Suprapubic skin (tissue), 4 donors: Measurements from ENCODE around the gene TXNRD3. TPM values are rescaled to one million over a fixed set of nuclear protein-coding genes. Genes with fewer than 3 reads are reported as not detected.
A peak's percentile ranks its signal among the peaks of the same experiment; 100 is the strongest.

Experiments
- DNase-seq, 2 donors: peaks; one replicate each; pipeline ENCODE4 v3.0.0-alpha.2; 2019; ENCODE audit warnings: low spot score in 2 of 2
- H3K27ac ChIP-seq: fragments of 200-600 bp; sonication (generic); one replicate; pipeline ENCODE4 v1.5.1; 2019
- H3K27me3 ChIP-seq: fragments of 200-600 bp; sonication (generic); one replicate; pipeline ENCODE4 v1.5.1; 2019
- H3K36me3 ChIP-seq: fragments of 200-600 bp; sonication (generic); one replicate; pipeline ENCODE4 v1.5.1; 2019
- H3K4me1 ChIP-seq: fragments of 200-600 bp; sonication (generic); one replicate; pipeline ENCODE4 v1.5.1; 2019
- H3K4me3 ChIP-seq: fragments of 200-600 bp; sonication (generic); one replicate; pipeline ENCODE4 v1.5.1; 2019; ENCODE audit warnings: mild to moderate bottlenecking
- H3K9me3 ChIP-seq: fragments of 200-600 bp; sonication (generic); one replicate; pipeline ENCODE4 v1.5.1; 2019
- CTCF ChIP-seq, 2 donors: fragments of 200-600 bp in 1 of 2; fragments of 450-650 bp in 1 of 2; sonication (generic) in 1 of 2; IDR thresholded peaks; one replicate each; pipeline ENCODE4 v1.5.1; 2016 to 2019; ENCODE audit warnings: antibody characterized with exemption in 2 of 2, mild to moderate bottlenecking in 1 of 2, moderate library complexity in 1 of 2
- EP300 ChIP-seq: sonication (generic); formaldehyde crosslinking; IDR thresholded peaks from one replicate; pipeline ENCODE4 v1.6.1; 2017; ENCODE audit warnings: antibody characterized with exemption
- POLR2A ChIP-seq, 2 donors: fragments of 450-650 bp; IDR thresholded peaks; one replicate each; pipeline ENCODE4 v1.6.1; 2017; ENCODE audit warnings: antibody characterized with exemption in 2 of 2, mild to moderate bottlenecking in 2 of 2, moderate library complexity in 2 of 2
- POLR2AphosphoS5 ChIP-seq, 3 donors: sonication (generic); formaldehyde crosslinking; IDR thresholded peaks; one replicate each; pipeline ENCODE4 v1.6.1; 2017; ENCODE audit warnings: antibody characterized with exemption in 3 of 3
- WGBS: methylation state at CpG from one replicate; pipeline ENCODE4 v1.1.5; 2018; 5-methylcytosine and 5-hydroxymethylcytosine counted together
- total RNA-seq, 4 donors: library from RNA; depleted of rRNA; stranded (reverse); fragments of >200 nt; gene quantifications; one replicate each; pipeline ENCODE4 v1.1.0, GENCODE V29; 2016

Gene TXNRD3
- total RNA-seq, 4 donors from 2014 or later = 7.4 to 14.0 (median 11.3) TPM

- DNase-seq = no peak
- H3K27ac ChIP-seq = no peak overlapping the region
- no peaks in the 10 kb centered on the region for H3K9me3 ChIP-seq
- H3K4me1 ChIP-seq = peaks cover 7% of the 10 kb centered on the region
- TF ChIP-seq POLR2AphosphoS5 (IDR thresholded peaks at IDR 0.05) (no peak), EP300 (no peak), POLR2A (IDR thresholded peaks at IDR 0.05) (no peak), CTCF (IDR thresholded peaks at IDR 0.05) (no peak)
- no peaks in the 10 kb centered on the region for H3K36me3 ChIP-seq
- H3K4me3 ChIP-seq = no peak overlapping the region
- H3K27me3 ChIP-seq = no peaks in the 10 kb centered on the region
- WGBS = 95% methylated on average over 7 of the region's 9 CpGs
Observed at GRCh38 chr3:126569390-126569975, 85.4 kb downstream of the TXNRD3 start.

GRCh38 chr3:126568776-126569342, 86.1 kb downstream of the TXNRD3 start:
- no peak overlapping the region for H3K27ac ChIP-seq
- peak; percentile 36 to 43 for DNase-seq
- no peak overlapping the region for H3K4me3 ChIP-seq
- 49% methylated on average over 2 of the region's 3 CpGs for WGBS
- H3K27me3 ChIP-seq = no peaks in the 10 kb centered on the region
- no peak for TF ChIP-seq POLR2A (IDR thresholded peaks at IDR 0.05)
- TF ChIP-seq EP300 = no peak
- TF ChIP-seq POLR2AphosphoS5 (IDR thresholded peaks at IDR 0.05) = no peak
- TF ChIP-seq CTCF (IDR thresholded peaks at IDR 0.05) = no peak
- H3K4me1 ChIP-seq = peaks cover 7% of the 10 kb centered on the region
- no peaks in the 10 kb centered on the region for H3K9me3 ChIP-seq
- H3K36me3 ChIP-seq = no peaks in the 10 kb centered on the region

GRCh38 chr3:126567696-126568438, 87.1 kb downstream of the TXNRD3 start:
- 67% methylated on average over 9 of the region's 10 CpGs for WGBS
- H3K27ac ChIP-seq = no peak overlapping the region
- H3K4me3 ChIP-seq = no peak overlapping the region
- no peaks in the 10 kb centered on the region for H3K4me1 ChIP-seq
- no peaks in the 10 kb centered on the region for H3K27me3 ChIP-seq
- H3K9me3 ChIP-seq = no peaks in the 10 kb centered on the region
- TF ChIP-seq EP300 (no peak), CTCF (IDR thresholded peaks at IDR 0.05) (no peak), POLR2A (IDR thresholded peaks at IDR 0.05) (no peak), POLR2AphosphoS5 (IDR thresholded peaks at IDR 0.05) (no peak)
- H3K36me3 ChIP-seq = no peaks in the 10 kb centered on the region
- peak; percentile 42 to 58 for DNase-seq

- no peaks in the 10 kb centered on the region for H3K4me1 ChIP-seq
- H3K9me3 ChIP-seq = no peaks in the 10 kb centered on the region
- 80% methylated on average over 2 of the region's 2 CpGs for WGBS
- no peak for DNase-seq
- TF ChIP-seq CTCF (IDR thresholded peaks at IDR 0.05) (no peak), POLR2A (IDR thresholded peaks at IDR 0.05) (no peak)
- H3K36me3 ChIP-seq = no peaks in the 10 kb centered on the region
- H3K27me3 ChIP-seq = no peaks in the 10 kb centered on the region
- H3K27ac ChIP-seq = no peak overlapping the region
- H3K4me3 ChIP-seq = no peak overlapping the region
Observed at GRCh38 chr3:126562737-126563276, 92.1 kb downstream of the TXNRD3 start.
